BJ (cell line): ENCODE data around the gene KCTD16. TPM values are rescaled to one million over a fixed set of nuclear protein-coding genes. Genes with fewer than 3 reads are reported as not detected.

ENCODE experiments used
- CTCF ChIA-PET: fragments of 350-600 bp; formaldehyde crosslinking; extraction: SDS; loops from one replicate; lab custom pipeline; 2021; ENCODE audit warnings: antibody characterized with exemption, inconsistent platforms; lab: Yijun Ruan, JAX
- POLR2A ChIA-PET: fragments of 300-600 bp; sonication (Branson Sonifier 250); formaldehyde crosslinking; extraction: SDS; loops from one replicate; lab custom pipeline; 2021; ENCODE audit warnings: antibody characterized with exemption; lab: Charles Lee
- DNase-seq: peaks from one replicate; pipeline ENCODE4 v3.0.0-alpha.2; 2011; ENCODE audit warnings: low read depth
- H3K27me3 ChIP-seq: 2 replicates; pipeline ENCODE4 v1.6.0; 2011; ENCODE audit warnings: low read length; ENCODE audit not compliant: control insufficient read depth, insufficient read depth
- H3K36me3 ChIP-seq: 2 replicates; pipeline ENCODE4 v1.5.1; 2011; ENCODE audit warnings: low read length; ENCODE audit not compliant: control insufficient read depth, insufficient read depth
- H3K4me3 ChIP-seq: 2 replicates; pipeline ENCODE4 v1.5.1; 2011; ENCODE audit warnings: low read depth, mild to moderate bottlenecking, control low read depth, low read length
- polyA plus RNA-seq: library from polyadenylated mRNA; depleted of rRNA; stranded (reverse); fragments of >200 nt; gene quantifications from 2 replicates; pipeline ENCODE4 v1.2.3, GENCODE V29; 2011
- TF ChIP-seq, protein P1 (sequence below): IDR thresholded peaks from 2 replicates; pipeline ENCODE4 v1.5.1; 2011; ENCODE audit warnings: low read depth, mild to moderate bottlenecking, control low read depth, inconsistent platforms, low read length, moderate library complexity; ENCODE audit not compliant: insufficient read depth

The KCTD16 gene
- polyA plus RNA-seq, 1 experiment: 1.7 TPM

DNA sequence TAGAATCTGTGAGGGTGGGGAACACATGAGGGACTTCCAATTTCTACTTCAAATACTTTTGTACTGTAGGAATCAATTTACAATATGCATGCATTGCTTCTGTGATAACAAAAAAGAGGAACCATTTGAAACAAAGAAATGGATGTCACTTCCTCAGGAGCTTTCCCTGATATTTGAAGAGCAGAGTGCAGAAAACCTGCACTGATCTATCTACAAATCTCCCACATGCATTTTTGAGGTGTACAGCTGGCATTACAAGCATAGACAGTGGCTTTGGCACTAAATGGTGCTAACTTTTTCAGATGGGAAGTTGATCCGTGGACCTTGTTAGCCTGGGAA, 27.9 kb upstream of the KCTD16 start:
- POLR2A ChIA-PET: no interaction called here
- Histone ChIP-seq H3K27me3 (no peaks in the 10 kb centered on the region), H3K36me3 (no peaks in the 10 kb centered on the region), H3K4me3 (no peak overlapping the region)
- DNase-seq: no peak
- CTCF ChIA-PET: interaction anchor here (0.7 to 2.8 kb wide), 16 partner anchors 10 to 1224 kb away, joined by 3 to 12 read pairs (median 3); no protein-coding TSS in a partner anchor
- TF ChIP-seq, protein P1, sequence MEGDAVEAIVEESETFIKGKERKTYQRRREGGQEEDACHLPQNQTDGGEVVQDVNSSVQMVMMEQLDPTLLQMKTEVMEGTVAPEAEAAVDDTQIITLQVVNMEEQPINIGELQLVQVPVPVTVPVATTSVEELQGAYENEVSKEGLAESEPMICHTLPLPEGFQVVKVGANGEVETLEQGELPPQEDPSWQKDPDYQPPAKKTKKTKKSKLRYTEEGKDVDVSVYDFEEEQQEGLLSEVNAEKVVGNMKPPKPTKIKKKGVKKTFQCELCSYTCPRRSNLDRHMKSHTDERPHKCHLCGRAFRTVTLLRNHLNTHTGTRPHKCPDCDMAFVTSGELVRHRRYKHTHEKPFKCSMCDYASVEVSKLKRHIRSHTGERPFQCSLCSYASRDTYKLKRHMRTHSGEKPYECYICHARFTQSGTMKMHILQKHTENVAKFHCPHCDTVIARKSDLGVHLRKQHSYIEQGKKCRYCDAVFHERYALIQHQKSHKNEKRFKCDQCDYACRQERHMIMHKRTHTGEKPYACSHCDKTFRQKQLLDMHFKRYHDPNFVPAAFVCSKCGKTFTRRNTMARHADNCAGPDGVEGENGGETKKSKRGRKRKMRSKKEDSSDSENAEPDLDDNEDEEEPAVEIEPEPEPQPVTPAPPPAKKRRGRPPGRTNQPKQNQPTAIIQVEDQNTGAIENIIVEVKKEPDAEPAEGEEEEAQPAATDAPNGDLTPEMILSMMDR: no peak

DNA sequence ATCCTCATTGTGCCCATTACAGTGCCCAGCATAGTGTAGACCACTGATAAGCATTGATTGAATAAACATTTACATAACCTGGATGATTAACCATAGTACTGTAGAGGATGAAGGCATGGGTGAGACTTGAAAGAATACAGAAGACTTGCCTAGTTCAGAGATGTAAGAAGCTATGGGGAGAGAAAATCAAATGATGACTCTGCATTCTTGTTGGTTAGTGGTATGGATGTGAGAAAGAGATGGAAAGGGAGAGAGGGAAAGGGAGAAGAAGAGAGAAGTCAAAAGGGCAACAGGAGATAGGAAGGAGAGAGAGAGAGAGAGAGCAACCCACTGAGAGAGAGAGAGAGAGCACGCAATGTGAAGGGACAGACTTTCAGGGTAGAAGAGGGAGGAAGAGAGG, 27.0 kb upstream of the KCTD16 start:
- CTCF ChIA-PET: interaction anchor here (0.6 to 2.8 kb wide), 4 partner anchors 11 to 1225 kb away, joined by 3 to 12 read pairs (median 4); no protein-coding TSS in a partner anchor
- no peak for DNase-seq
- TF ChIP-seq, protein P1: no peak
- Histone ChIP-seq H3K36me3 (no peaks in the 10 kb centered on the region), H3K27me3 (no peaks in the 10 kb centered on the region), H3K4me3 (no peak overlapping the region)
- POLR2A ChIA-PET: no interaction called here

DNA sequence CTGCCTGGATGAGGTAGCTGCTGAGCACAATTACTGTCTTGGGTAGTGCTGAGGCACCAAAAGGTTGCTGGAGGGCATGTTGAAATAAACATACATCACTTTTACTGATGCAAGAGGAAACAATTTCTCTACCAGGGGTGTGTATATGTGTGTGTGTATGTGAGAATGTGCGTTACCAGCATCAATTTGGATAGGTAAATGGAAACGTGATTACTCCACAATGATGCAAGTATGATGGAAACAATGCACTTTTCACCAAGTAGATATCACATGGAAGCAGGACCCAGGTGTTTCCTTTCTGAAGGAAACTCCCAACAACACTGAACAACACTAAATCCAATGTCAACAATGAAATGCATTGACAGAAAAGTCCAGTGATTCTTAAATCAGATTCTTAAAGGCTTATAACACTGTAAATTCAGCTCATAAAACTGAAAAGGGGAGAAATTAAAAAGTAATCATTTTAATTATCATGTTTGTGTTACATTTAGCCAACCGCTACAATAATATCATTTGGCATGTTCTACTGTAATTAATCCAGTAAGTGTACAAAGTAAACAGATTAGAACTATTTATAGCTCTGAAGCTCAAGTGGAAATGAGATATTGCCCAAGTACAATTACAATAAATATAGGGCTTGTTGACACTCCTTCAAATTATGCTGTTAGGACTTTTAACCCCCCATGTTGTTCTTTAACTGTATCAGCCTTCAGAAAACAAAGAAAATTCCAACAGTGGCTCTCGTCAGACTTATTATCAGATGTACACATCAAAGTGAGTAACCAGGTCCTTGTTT, 25.5 kb upstream of the KCTD16 start:
- Histone ChIP-seq H3K36me3 (no peaks in the 10 kb centered on the region), H3K27me3 (no peaks in the 10 kb centered on the region), H3K4me3 (no peak overlapping the region)
- POLR2A ChIA-PET: no interaction called here
- CTCF ChIA-PET: interaction anchor here (1.7 kb wide), 1 partner anchor 14 kb away, joined by 3 read pairs; no protein-coding TSS in a partner anchor
- DNase-seq: no peak
- TF ChIP-seq, protein P1: no peak

DNA sequence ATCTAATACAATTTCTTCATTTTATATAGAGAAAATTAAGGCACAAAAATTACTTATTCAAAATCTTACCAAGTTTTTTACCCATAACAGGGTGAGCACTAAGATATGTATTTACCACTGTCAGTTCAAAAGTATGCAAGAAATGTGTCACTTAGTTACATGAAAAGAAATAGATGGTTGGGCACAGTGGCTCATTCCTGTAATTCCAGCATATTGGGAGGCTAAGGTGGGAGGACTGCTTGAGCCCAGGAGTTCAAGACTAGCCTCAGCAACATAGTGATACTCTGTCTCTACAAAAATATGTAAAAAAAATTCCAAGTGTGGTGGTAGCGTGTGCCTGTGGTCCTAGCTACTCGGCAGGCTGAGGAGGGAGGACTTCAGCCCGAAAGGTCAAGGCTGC, 19.6 kb upstream of the KCTD16 start:
- no peaks in the 10 kb centered on the region for H3K27me3 ChIP-seq
- CTCF ChIA-PET: no interaction called here
- DNase-seq: no peak
- no peaks in the 10 kb centered on the region for H3K36me3 ChIP-seq
- POLR2A ChIA-PET: no interaction called here
- H3K4me3 ChIP-seq: no peak overlapping the region
- TF ChIP-seq, protein P1: no peak

DNA sequence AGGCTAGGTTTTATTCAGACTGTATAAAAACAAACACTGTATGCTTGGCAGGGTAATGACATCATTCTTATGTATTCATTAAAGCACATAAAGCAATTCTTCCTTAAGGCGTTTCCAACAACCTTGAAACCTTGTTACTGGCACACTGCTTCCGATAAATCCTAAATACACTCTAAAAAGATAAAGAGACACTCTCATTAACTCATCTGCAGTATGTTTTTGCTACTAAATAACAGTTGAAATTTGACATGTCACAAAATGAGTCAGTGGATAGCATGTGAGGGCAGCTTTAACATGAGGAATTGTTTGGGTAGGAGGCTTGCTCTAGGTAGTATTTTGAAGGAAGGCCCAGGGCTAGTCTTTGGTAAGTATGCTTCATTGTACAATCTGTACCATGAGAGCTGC, 13.9 kb upstream of the KCTD16 start:
- Histone ChIP-seq H3K4me3 (no peak overlapping the region), H3K36me3 (peaks cover 4% of the 10 kb centered on the region; the same call in 1 of the 2 replicates), H3K27me3 (no peaks in the 10 kb centered on the region)
- TF ChIP-seq, protein P1: no peak
- ChIA-PET CTCF (no interaction called here), POLR2A (no interaction called here)
- no peak for DNase-seq
